Mammary epithelial cell (primary cell): ENCODE data around the gene IGFBP6.

Experiments
- CTCF ChIP-seq, 2 donors: IDR thresholded peaks in 1 of 2; conservative IDR thresholded peaks in 1 of 2; 2 replicates each; pipeline ENCODE4 v1.5.1; 2011 to 2012; ENCODE audit warnings: inconsistent platforms in 2 of 2, low read length in 2 of 2, mild to moderate bottlenecking in 2 of 2, control low read depth in 1 of 2, low read depth in 1 of 2; ENCODE audit not compliant: insufficient read depth in 1 of 2; ENCODE audit errors: extremely low read depth in 1 of 2
- EZH2 ChIP-seq: IDR thresholded peaks from 2 replicates; pipeline ENCODE4 v1.6.1; 2012; ENCODE audit warnings: low read length, inconsistent platforms, borderline replicate concordance

GRCh38 chr12:53065975-53066931, 31.2 kb upstream of the IGFBP6 start:
- TF ChIP-seq CTCF (conservative IDR thresholded peaks at IDR 0.05 in 1 of 2, IDR thresholded peaks at IDR 0.05 in 1 of 2; ENCODE audit: extremely low read depth in 1 of 2, insufficient read depth in 1 of 2, low read depth in 1 of 2, low read length in 2 of 2) (peak; percentile 74 to 81), EZH2 (no peak)
